Activated naive CD4-positive, alpha-beta T cell treated with anti-CD3 and anti-CD28 coated beads, Interleukin-2, amount 10 ng/mL, durations not matched to agents 7 days and 5 days (primary cell): ENCODE results near the gene CEPT1.

ENCODE experiments used
- CTCF ChIA-PET: fragments of 350-600 bp; sonication (Branson Sonifier 250); formaldehyde crosslinking; loops from one replicate; lab custom pipeline; 2021; ENCODE audit warnings: antibody characterized with exemption; lab: Charles Lee
- DNase-seq: peaks from one replicate; pipeline ENCODE4 v3.0.0-alpha.2; 2020
- H3K27ac Mint-ChIP-seq: one replicate; pipeline ENCODE4 v1.8.0; 2021; ENCODE audit warnings: mild to moderate bottlenecking, moderate library complexity, mixed read lengths
- H3K27me3 Mint-ChIP-seq: one replicate; pipeline ENCODE4 v1.8.0; 2021; ENCODE audit warnings: mild to moderate bottlenecking, mixed read lengths
- H3K36me3 Mint-ChIP-seq: one replicate; pipeline ENCODE4 v1.8.0; 2021; ENCODE audit warnings: mixed read lengths
- H3K4me1 Mint-ChIP-seq: one replicate; pipeline ENCODE4 v1.8.0; 2021; ENCODE audit warnings: mixed read lengths
- H3K4me3 Mint-ChIP-seq: one replicate; pipeline ENCODE4 v1.8.0; 2021; ENCODE audit warnings: mild to moderate bottlenecking, moderate library complexity, mixed read lengths
- H3K9me3 Mint-ChIP-seq: one replicate; pipeline ENCODE4 v1.8.0; 2021; ENCODE audit warnings: mixed read lengths

Gene CEPT1

DNA sequence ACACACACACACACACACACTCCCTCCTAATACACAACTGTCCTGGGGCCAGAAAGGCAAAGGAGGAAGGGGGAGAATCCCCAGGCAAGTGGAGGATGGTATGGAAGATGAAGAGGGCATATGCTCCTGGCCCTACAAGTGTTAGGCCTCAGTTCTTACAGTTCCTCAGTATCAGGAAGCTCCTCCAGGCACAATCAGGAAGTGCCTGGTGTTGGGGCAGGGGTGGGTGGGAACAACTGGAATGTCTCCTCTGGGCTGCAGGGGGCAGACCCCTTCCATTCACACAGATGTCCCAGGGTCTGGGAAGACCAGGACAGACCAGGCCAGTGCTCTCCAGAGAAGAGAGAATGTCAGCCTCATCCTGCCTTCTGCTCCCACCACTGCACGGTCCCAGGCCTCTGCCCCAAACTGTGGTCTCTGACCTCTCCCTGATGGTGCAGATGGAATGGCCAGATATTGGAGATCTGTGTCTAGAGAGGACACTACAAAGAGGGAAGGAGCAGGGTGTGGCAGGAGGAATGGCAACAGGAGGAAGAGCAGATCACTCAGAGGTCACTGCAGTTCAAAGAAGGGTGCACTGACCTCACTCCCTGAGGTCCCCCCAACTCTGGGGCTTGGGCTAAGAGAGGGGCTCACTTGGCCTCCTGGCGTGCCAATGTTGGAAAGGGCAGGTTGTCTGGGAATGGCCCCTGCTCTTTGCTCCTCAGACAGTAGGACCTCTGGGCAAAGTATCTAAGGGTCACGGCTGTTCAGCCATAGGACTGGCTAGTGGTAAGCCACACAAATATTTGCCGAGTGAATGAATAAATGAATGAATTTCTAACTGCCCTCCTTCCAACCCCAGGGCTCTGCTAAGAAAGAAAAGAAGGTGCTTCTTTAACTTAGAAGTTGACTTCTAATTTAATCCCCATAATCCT is 62.9 kb downstream of the CEPT1 start:
- CTCF ChIA-PET = interaction anchor here (0.7 to 11.1 kb wide), 7 partner anchors 11 to 199 kb away, joined by 3 to 250 read pairs (median 5); no protein-coding TSS in a partner anchor
- peak overlapping the region; percentile 97 for H3K27ac Mint-ChIP-seq
- H3K36me3 Mint-ChIP-seq = peaks cover 37% of the 10 kb centered on the region
- H3K4me1 Mint-ChIP-seq = peaks cover 67% of the 10 kb centered on the region
- peak overlapping the region; percentile 99 for H3K4me3 Mint-ChIP-seq
- peaks cover 6% of the 10 kb centered on the region for H3K27me3 Mint-ChIP-seq
- DNase-seq = peak; percentile 20
- no peaks in the 10 kb centered on the region for H3K9me3 Mint-ChIP-seq

DNA sequence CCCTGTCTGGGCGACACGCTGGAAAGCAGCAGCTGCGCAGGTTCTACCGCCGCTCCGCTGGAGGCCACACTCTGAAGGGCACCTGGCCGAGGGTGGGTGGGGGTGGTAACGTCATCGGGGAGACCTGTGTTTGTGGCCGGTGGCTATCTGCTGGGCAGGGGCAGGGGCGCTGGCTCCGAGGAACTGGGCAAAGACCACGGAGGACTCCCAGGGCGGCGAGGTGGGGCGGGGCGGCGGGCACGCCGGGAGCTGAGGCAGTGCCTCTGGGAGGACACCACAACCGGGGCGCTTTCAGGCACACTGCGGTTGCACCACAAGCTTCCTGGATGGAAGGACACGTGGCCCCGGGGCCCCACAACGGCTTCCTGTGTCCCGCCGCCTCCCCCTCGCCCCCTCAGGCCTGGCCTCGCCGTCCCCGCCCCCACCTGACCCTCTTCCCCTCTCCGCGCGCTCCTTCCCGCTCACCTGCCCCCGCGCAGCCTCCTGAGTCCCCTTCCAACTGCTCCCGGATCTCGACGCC is 63.7 kb downstream of the CEPT1 start:
- H3K9me3 Mint-ChIP-seq = no peaks in the 10 kb centered on the region
- peak overlapping the region; percentile 97 for H3K27ac Mint-ChIP-seq
- H3K4me1 Mint-ChIP-seq = peaks cover 70% of the 10 kb centered on the region
- H3K4me3 Mint-ChIP-seq = peak overlapping the region; percentile 99
- CTCF ChIA-PET = interaction anchor here (0.7 to 1.1 kb wide), 5 partner anchors 10 to 198 kb away, joined by 3 to 8 read pairs (median 3); no protein-coding TSS in a partner anchor
- DNase-seq = peak; percentile 94
- peaks cover 29% of the 10 kb centered on the region for H3K36me3 Mint-ChIP-seq
- H3K27me3 Mint-ChIP-seq = peaks cover 6% of the 10 kb centered on the region

- Mint-ChIP-seq H3K4me3 (peak overlapping the region; percentile 99), H3K36me3 (peaks cover 24% of the 10 kb centered on the region), H3K4me1 (peaks cover 73% of the 10 kb centered on the region), H3K27ac (peak overlapping the region; percentile 97), H3K27me3 (peaks cover 6% of the 10 kb centered on the region), H3K9me3 (no peaks in the 10 kb centered on the region)
- CTCF ChIA-PET = interaction anchor here (0.7 to 1.1 kb wide), 5 partner anchors 10 to 197 kb away, joined by 3 to 8 read pairs (median 3); no protein-coding TSS in a partner anchor
- peak; percentile 84 for DNase-seq
Observed at GRCh38 chr1:111204201-111204982, 64.4 kb downstream of the CEPT1 start.

DNA sequence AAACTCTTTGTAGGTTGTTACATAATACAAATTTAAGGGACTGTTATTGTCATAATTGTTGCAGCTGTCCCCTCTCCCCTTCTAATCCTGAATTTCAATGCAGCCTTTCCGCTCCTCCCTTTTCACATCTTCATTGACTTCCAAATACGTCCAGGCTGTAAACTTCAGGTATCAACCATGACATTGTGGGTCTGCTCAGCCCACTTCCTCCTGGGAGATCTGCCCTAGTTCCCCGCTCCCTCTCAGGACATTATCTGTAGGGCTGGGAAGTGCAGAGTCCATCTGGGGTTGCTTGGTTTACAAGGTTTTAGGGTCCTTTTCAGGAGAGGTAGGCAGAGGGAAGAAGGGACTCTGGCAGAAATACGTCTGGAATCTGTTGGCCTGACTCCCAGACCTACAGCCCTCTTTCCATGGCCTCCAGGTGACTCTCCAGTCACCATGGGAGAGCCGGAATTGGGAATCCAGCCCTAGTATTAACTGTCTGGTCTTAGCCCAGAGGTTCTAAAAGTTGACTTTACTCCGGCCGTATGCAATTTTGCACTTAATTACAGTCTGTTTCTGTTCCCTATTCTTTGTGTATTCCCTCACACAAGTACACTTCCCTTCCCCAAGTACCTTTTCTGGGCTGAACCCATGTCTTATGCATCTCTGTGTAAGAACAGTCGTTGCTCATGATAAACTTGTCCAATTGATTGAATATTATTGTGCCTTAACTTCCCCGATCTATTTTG is 65.1 kb downstream of the CEPT1 start:
- H3K36me3 Mint-ChIP-seq = peaks cover 16% of the 10 kb centered on the region
- CTCF ChIA-PET = no interaction called here
- H3K4me3 Mint-ChIP-seq = peak overlapping the region; percentile 99
- H3K27me3 Mint-ChIP-seq = peaks cover 6% of the 10 kb centered on the region
- H3K27ac Mint-ChIP-seq = peak overlapping the region; percentile 84
- no peak for DNase-seq
- peaks cover 74% of the 10 kb centered on the region for H3K4me1 Mint-ChIP-seq
- no peaks in the 10 kb centered on the region for H3K9me3 Mint-ChIP-seq

GRCh38 chr1:111205714-111206050 is 65.7 kb downstream of the CEPT1 start:
- Mint-ChIP-seq H3K36me3 (peaks cover 11% of the 10 kb centered on the region), H3K27me3 (peaks cover 6% of the 10 kb centered on the region), H3K27ac (peak overlapping the region; percentile 58), H3K4me1 (peaks cover 73% of the 10 kb centered on the region), H3K4me3 (peak overlapping the region; percentile 99), H3K9me3 (no peaks in the 10 kb centered on the region)
- CTCF ChIA-PET = no interaction called here
- no peak for DNase-seq

GRCh38 chr1:111208921-111209320 is 68.9 kb downstream of the CEPT1 start:
- Mint-ChIP-seq H3K27ac (no peak overlapping the region), H3K36me3 (peaks cover 5% of the 10 kb centered on the region), H3K4me1 (peaks cover 70% of the 10 kb centered on the region), H3K4me3 (no peak overlapping the region), H3K9me3 (no peaks in the 10 kb centered on the region), H3K27me3 (peaks cover 6% of the 10 kb centered on the region)
- DNase-seq = no peak
- CTCF ChIA-PET = interaction anchor here (2.3 kb wide), 1 partner anchor 11 kb away, joined by 6 read pairs; no protein-coding TSS in a partner anchor

DNA sequence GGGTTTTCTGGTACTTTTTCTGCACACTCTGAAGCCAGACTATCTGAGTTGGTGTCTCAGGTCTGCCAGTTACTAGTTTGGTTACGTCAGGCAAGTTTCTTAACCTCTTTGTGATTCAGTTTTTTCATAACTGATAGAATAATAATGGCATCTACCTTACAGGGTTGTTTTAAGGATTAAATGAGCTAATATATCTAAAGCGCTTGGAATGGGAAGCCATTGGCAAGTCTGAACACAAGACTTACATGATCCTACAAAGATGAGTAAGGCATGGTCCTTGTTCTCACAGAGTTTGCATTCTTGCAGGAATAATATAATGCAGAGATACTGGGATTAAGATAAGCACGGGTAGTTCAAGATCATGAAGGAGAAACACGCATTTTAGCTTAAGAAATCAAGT is 69.6 kb downstream of the CEPT1 start:
- peaks cover 5% of the 10 kb centered on the region for H3K27me3 Mint-ChIP-seq
- no peaks in the 10 kb centered on the region for H3K9me3 Mint-ChIP-seq
- H3K4me3 Mint-ChIP-seq = no peak overlapping the region
- no peak overlapping the region for H3K27ac Mint-ChIP-seq
- peaks cover 5% of the 10 kb centered on the region for H3K36me3 Mint-ChIP-seq
- CTCF ChIA-PET = interaction anchor here (2.3 kb wide), 1 partner anchor 10 kb away, joined by 6 read pairs; no protein-coding TSS in a partner anchor
- DNase-seq = no peak
- H3K4me1 Mint-ChIP-seq = peaks cover 75% of the 10 kb centered on the region

GRCh38 chr1:111211921-111212320 is 71.9 kb downstream of the CEPT1 start:
- CTCF ChIA-PET = no interaction called here

GRCh38 chr1:111212634-111213335 is 72.8 kb downstream of the CEPT1 start:
- Mint-ChIP-seq H3K36me3 (peaks cover 4% of the 10 kb centered on the region), H3K4me3 (peak overlapping the region; percentile 77), H3K27me3 (no peaks in the 10 kb centered on the region), H3K4me1 (peaks cover 79% of the 10 kb centered on the region), H3K9me3 (peaks cover 2% of the 10 kb centered on the region), H3K27ac (peak overlapping the region; percentile 98)
- CTCF ChIA-PET = no interaction called here
- DNase-seq = no peak

More at GRCh38 chr1:111211921-111212320, 71.9 kb downstream of the CEPT1 start:
- Mint-ChIP-seq H3K4me1 (peaks cover 77% of the 10 kb centered on the region), H3K36me3 (peaks cover 2% of the 10 kb centered on the region), H3K4me3 (no peak overlapping the region), H3K27me3 (no peaks in the 10 kb centered on the region), H3K9me3 (no peaks in the 10 kb centered on the region), H3K27ac (no peak overlapping the region)
- no peak for DNase-seq

DNA sequence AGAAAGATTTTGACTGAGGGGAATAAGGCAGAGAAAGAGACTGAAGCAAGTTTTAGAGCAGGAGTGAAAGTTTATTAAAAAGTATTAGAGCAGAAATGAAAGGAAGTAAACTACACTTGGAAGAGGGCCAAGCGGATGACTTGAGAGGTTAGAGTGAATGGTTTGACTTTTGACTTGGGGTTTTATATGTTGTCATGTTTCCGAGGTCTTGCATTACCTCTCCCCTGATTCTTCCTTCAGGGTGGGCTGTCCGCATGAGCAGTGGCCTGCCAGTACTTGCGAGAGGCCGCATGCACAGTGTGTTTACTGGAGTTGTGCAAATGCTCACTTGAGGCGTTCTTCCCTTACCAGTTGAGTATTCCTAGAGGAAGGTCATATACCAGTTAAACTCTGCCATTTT is 73.4 kb downstream of the CEPT1 start:
- Mint-ChIP-seq H3K9me3 (peaks cover 5% of the 10 kb centered on the region), H3K27me3 (no peaks in the 10 kb centered on the region), H3K27ac (peak overlapping the region; percentile 98), H3K4me1 (peaks cover 83% of the 10 kb centered on the region), H3K36me3 (peaks cover 5% of the 10 kb centered on the region), H3K4me3 (peak overlapping the region; percentile 77)
- no peak for DNase-seq
- CTCF ChIA-PET = interaction anchor here (1.3 to 10.6 kb wide), 3 partner anchors 9 to 16 kb away, joined by 4 to 250 read pairs (median 5); partner anchors contain the start of gene DENND2D

GRCh38 chr1:111214074-111214801 is 74.2 kb downstream of the CEPT1 start:
- Mint-ChIP-seq H3K9me3 (peaks cover 5% of the 10 kb centered on the region), H3K4me1 (peaks cover 87% of the 10 kb centered on the region), H3K27me3 (no peaks in the 10 kb centered on the region), H3K4me3 (peak overlapping the region; percentile 77), H3K27ac (peak overlapping the region; percentile 98), H3K36me3 (peaks cover 8% of the 10 kb centered on the region)
- CTCF ChIA-PET = interaction anchor here (0.7 to 10.6 kb wide), 6 partner anchors 9 to 1589 kb away, joined by 3 to 250 read pairs (median 4); partner anchors contain the start of gene DENND2D
- no peak for DNase-seq

DNA sequence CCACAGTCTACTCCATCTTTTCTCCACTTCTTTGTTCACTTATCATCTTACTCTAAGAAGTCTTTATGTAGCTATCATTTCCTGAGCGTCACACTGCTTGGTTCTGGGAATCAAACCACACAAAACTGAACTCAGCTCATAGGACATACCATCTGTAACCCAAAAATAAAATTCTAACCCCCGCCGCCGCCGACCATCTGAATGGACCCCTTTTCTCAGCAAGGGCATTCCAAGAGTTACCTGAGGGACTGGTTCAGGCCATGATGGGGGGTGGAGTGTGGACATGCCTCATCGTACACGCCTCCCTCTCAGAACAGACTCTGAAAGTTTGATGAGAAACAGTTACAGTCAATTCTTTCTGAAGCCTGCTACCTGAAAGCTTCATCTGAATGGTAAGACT is 74.9 kb downstream of the CEPT1 start:
- peak; percentile 77 for DNase-seq
- CTCF ChIA-PET = interaction anchor here (0.7 to 10.6 kb wide), 8 partner anchors 8 to 1589 kb away, joined by 3 to 250 read pairs (median 4); partner anchors contain the start of genes CHI3L2 and DENND2D

More for the DNA sequence above, 74.9 kb downstream of the CEPT1 start:
- Mint-ChIP-seq H3K36me3 (peaks cover 11% of the 10 kb centered on the region), H3K27ac (peak overlapping the region; percentile 98), H3K9me3 (peaks cover 5% of the 10 kb centered on the region), H3K27me3 (no peaks in the 10 kb centered on the region), H3K4me1 (peaks cover 92% of the 10 kb centered on the region), H3K4me3 (peak overlapping the region; percentile 77)
